GM06990 (cell line): ENCODE data around the gene NCAM2.

Experiments used
- DNase-seq: peaks from one replicate; pipeline ENCODE4 v3.0.0-alpha.2; 2011; ENCODE audit not compliant: insufficient read length; ENCODE audit errors: extremely low read depth
- H3K27me3 ChIP-seq: replicated peaks from 2 replicates; pipeline ENCODE4 v1.6.0; 2011; ENCODE audit warnings: low read length; ENCODE audit not compliant: control insufficient read depth, insufficient read depth
- H3K36me3 ChIP-seq: 2 replicates; pipeline ENCODE4 v1.5.1; 2011; ENCODE audit warnings: low read length; ENCODE audit not compliant: control insufficient read depth, insufficient read depth
- H3K4me3 ChIP-seq: replicated peaks from 2 replicates; pipeline ENCODE4 v1.5.1; 2011; ENCODE audit warnings: low read depth, mild to moderate bottlenecking, control low read depth, low read length
- CTCF ChIP-seq: IDR thresholded peaks from 2 replicates; pipeline ENCODE4 v1.5.1; 2011; ENCODE audit warnings: low read length, control low read depth, mild to moderate bottlenecking, inconsistent platforms; ENCODE audit not compliant: insufficient read depth, poor library complexity, severe bottlenecking

Gene NCAM2

GRCh38 chr21:20998886-20999285, 677 bp downstream of the NCAM2 start:
- H3K36me3 ChIP-seq = no peaks in the 10 kb centered on the region
- no peak for DNase-seq
- TF ChIP-seq CTCF = no peak
- H3K4me3 ChIP-seq = no peak overlapping the region
- H3K27me3 ChIP-seq = no peaks in the 10 kb centered on the region

GRCh38 chr21:20999659-21000058, 1.4 kb downstream of the NCAM2 start:
- TF ChIP-seq CTCF = peak; percentile 55
- no peak for DNase-seq
- Histone ChIP-seq H3K36me3 (no peaks in the 10 kb centered on the region), H3K27me3 (no peaks in the 10 kb centered on the region), H3K4me3 (no peak overlapping the region)

GRCh38 chr21:21000591-21001175, 2.5 kb downstream of the NCAM2 start:
- Histone ChIP-seq H3K4me3 (no peak overlapping the region), H3K36me3 (no peaks in the 10 kb centered on the region), H3K27me3 (no peaks in the 10 kb centered on the region)
- TF ChIP-seq CTCF = no peak
- DNase-seq = no peak

- no peaks in the 10 kb centered on the region for H3K36me3 ChIP-seq
- no peak for DNase-seq
- no peaks in the 10 kb centered on the region for H3K27me3 ChIP-seq
- no peak overlapping the region for H3K4me3 ChIP-seq
- no peak for TF ChIP-seq CTCF
Observed at GRCh38 chr21:21001591-21002100, 3.4 kb downstream of the NCAM2 start.

GRCh38 chr21:21002153-21002552, 3.9 kb downstream of the NCAM2 start:
- Histone ChIP-seq H3K4me3 (no peak overlapping the region), H3K36me3 (no peaks in the 10 kb centered on the region), H3K27me3 (no peaks in the 10 kb centered on the region)
- no peak for TF ChIP-seq CTCF
- no peak for DNase-seq

GRCh38 chr21:21003701-21004100, 5.5 kb downstream of the NCAM2 start:
- peak; percentile 15 for TF ChIP-seq CTCF
- DNase-seq = no peak
- Histone ChIP-seq H3K27me3 (no peaks in the 10 kb centered on the region), H3K36me3 (no peaks in the 10 kb centered on the region), H3K4me3 (no peak overlapping the region)
